ENCODE data around the gene PSIP1. TPM values are rescaled to one million over a fixed set of nuclear protein-coding genes. Genes with fewer than 3 reads are reported as not detected.

Gene PSIP1
- polyA plus RNA-seq, 1 donor (not counting 4 experiments of a cell fraction or from before 2014, with no cell fraction given) = 14.7 TPM

- Histone ChIP-seq H3K79me2 (ENCODE audit: control insufficient read depth, insufficient read depth, low read length) (no peaks in the 10 kb centered on the region), H3K4me1 (ENCODE audit: control insufficient read depth, extremely low read depth, insufficient read depth, low read length) (no peaks in the 10 kb centered on the region), H3K4me3 (ENCODE audit: control insufficient read depth in 2 of 3, extremely low read depth in 1 of 3, insufficient read depth in 2 of 3, low read depth in 1 of 3, low read length in 3 of 3) (no peak overlapping the region), H2AFZ (ENCODE audit: control insufficient read depth, low read length) (no peak overlapping the region), H4K20me1 (ENCODE audit: control insufficient read depth, extremely low read depth, insufficient read depth, low read length) (no peaks in the 10 kb centered on the region), H3K27me3 (ENCODE audit: control insufficient read depth, extremely low read depth, insufficient read depth, low read length) (no peaks in the 10 kb centered on the region), H3K9ac (ENCODE audit: control insufficient read depth, extremely low read depth, insufficient read depth, low read length) (no peak overlapping the region), H3K9me3 (ENCODE audit: control insufficient read depth, low read depth, low read length) (no peaks in the 10 kb centered on the region), H3K36me3 (ENCODE audit: control insufficient read depth in 2 of 2, extremely low read depth in 1 of 2, insufficient read depth in 2 of 2, low read length in 2 of 2) (no peaks in the 10 kb centered on the region), H3K27ac (ENCODE audit: control insufficient read depth, insufficient read depth, low read length) (no peak overlapping the region), H3K9me1 (ENCODE audit: control insufficient read depth, extremely low read depth, insufficient read depth, low read length) (no peaks in the 10 kb centered on the region), H3K4me2 (ENCODE audit: control insufficient read depth, extremely low read depth, insufficient read depth, low read depth, low read length) (no peak overlapping the region)
- DNase-seq (ENCODE audit: low read depth, low spot score) (no peak), FAIRE-seq (no peak)
- TF ChIP-seq CTCF (optimal IDR thresholded peaks at IDR 0.05 in 1 of 3, IDR thresholded peaks at IDR 0.05 in 1 of 3, conservative IDR thresholded peaks at IDR 0.05 in 1 of 3; ENCODE audit: extremely low read depth in 1 of 3, insufficient read depth in 2 of 3, low read length in 3 of 3) = no peak
- TF ChIP-seq EZH2 (IDR thresholded peaks at IDR 0.05; ENCODE audit: low read length) = no peak
- dilution Hi-C loops (cut with MboI; ENCODE audit: extremely low pct_ligation_motif_present, low sequenced_read_pairs) = no loop called here
Observed at GRCh38 chr9:15541872-15542271, 31.1 kb upstream of the PSIP1 start.

GRCh38 chr9:15531380-15531779 is 20.6 kb upstream of the PSIP1 start:
- Histone ChIP-seq H3K79me2 (ENCODE audit: control insufficient read depth, insufficient read depth, low read length) (no peaks in the 10 kb centered on the region), H3K4me2 (ENCODE audit: control insufficient read depth, extremely low read depth, insufficient read depth, low read depth, low read length) (no peak overlapping the region), H3K27me3 (ENCODE audit: control insufficient read depth, extremely low read depth, insufficient read depth, low read length) (no peaks in the 10 kb centered on the region), H3K9me1 (ENCODE audit: control insufficient read depth, extremely low read depth, insufficient read depth, low read length) (no peaks in the 10 kb centered on the region), H2AFZ (ENCODE audit: control insufficient read depth, low read length) (no peak overlapping the region), H3K9ac (ENCODE audit: control insufficient read depth, extremely low read depth, insufficient read depth, low read length) (no peak overlapping the region), H3K36me3 (ENCODE audit: control insufficient read depth in 2 of 2, extremely low read depth in 1 of 2, insufficient read depth in 2 of 2, low read length in 2 of 2) (no peaks in the 10 kb centered on the region), H3K27ac (ENCODE audit: control insufficient read depth, insufficient read depth, low read length) (no peak overlapping the region), H3K4me1 (ENCODE audit: control insufficient read depth, extremely low read depth, insufficient read depth, low read length) (no peaks in the 10 kb centered on the region), H3K9me3 (ENCODE audit: control insufficient read depth, low read depth, low read length) (no peaks in the 10 kb centered on the region), H3K4me3 (ENCODE audit: control insufficient read depth in 2 of 3, extremely low read depth in 1 of 3, insufficient read depth in 2 of 3, low read depth in 1 of 3, low read length in 3 of 3) (no peak overlapping the region), H4K20me1 (ENCODE audit: control insufficient read depth, extremely low read depth, insufficient read depth, low read length) (no peaks in the 10 kb centered on the region)
- DNase-seq (ENCODE audit: low read depth, low spot score) (no peak), FAIRE-seq (no peak)
- dilution Hi-C loops (cut with MboI; ENCODE audit: extremely low pct_ligation_motif_present, low sequenced_read_pairs) = no loop called here
- TF ChIP-seq EZH2 (IDR thresholded peaks at IDR 0.05; ENCODE audit: low read length) = no peak
- TF ChIP-seq CTCF (optimal IDR thresholded peaks at IDR 0.05 in 1 of 3, IDR thresholded peaks at IDR 0.05 in 1 of 3, conservative IDR thresholded peaks at IDR 0.05 in 1 of 3; ENCODE audit: extremely low read depth in 1 of 3, insufficient read depth in 2 of 3, low read length in 3 of 3) = no peak
